GM21576 (cell line): ENCODE results near the gene TMPRSS5.

Source experiments
- ATAC-seq: cut with Tn5 transposase; IDR thresholded peaks from one replicate; pipeline ENCODE4 v1.9.1; 2021; ENCODE audit warnings: mild to moderate bottlenecking, moderate library complexity; ENCODE audit not compliant: unreplicated experiment

TMPRSS5 gene

GRCh38 chr11:113670149-113670830 is 35.8 kb downstream of the TMPRSS5 start:
- no peak for ATAC-seq

- ATAC-seq, result no peak
Observed at GRCh38 chr11:113668255-113668654, 37.9 kb downstream of the TMPRSS5 start.

GRCh38 chr11:113667801-113668200 is 38.3 kb downstream of the TMPRSS5 start:
- ATAC-seq, result no peak

- no peak for ATAC-seq
Observed at GRCh38 chr11:113666584-113666983, 39.5 kb downstream of the TMPRSS5 start.

GRCh38 chr11:113664981-113665710 is 41.0 kb downstream of the TMPRSS5 start:
- no peak for ATAC-seq

GRCh38 chr11:113664069-113664980 is 41.8 kb downstream of the TMPRSS5 start:
- no peak for ATAC-seq

- no peak for ATAC-seq
Observed at GRCh38 chr11:113663567-113663966, 42.5 kb downstream of the TMPRSS5 start.

- no peak for ATAC-seq
Observed at GRCh38 chr11:113655771-113656170, 50.3 kb downstream of the TMPRSS5 start.

GRCh38 chr11:113651023-113651422 is 55.1 kb downstream of the TMPRSS5 start:
- no peak for ATAC-seq

GRCh38 chr11:113649311-113649710 is 56.8 kb downstream of the TMPRSS5 start:
- ATAC-seq, result no peak

GRCh38 chr11:113647856-113648255 is 58.3 kb downstream of the TMPRSS5 start:
- no peak for ATAC-seq

GRCh38 chr11:113647108-113647507 is 59.0 kb downstream of the TMPRSS5 start:
- ATAC-seq, result no peak

- ATAC-seq, result no peak
Observed at GRCh38 chr11:113645593-113646349, 60.3 kb downstream of the TMPRSS5 start.

- no peak for ATAC-seq
Observed at GRCh38 chr11:113644605-113645004, 61.5 kb downstream of the TMPRSS5 start.

- ATAC-seq, result no peak
Observed at GRCh38 chr11:113643701-113644100, 62.4 kb downstream of the TMPRSS5 start.

- no peak for ATAC-seq
Observed at GRCh38 chr11:113643006-113643585, 63.0 kb downstream of the TMPRSS5 start.

GRCh38 chr11:113642090-113642489 is 64.0 kb downstream of the TMPRSS5 start:
- no peak for ATAC-seq

- ATAC-seq, result no peak
Observed at GRCh38 chr11:113638376-113638775, 67.7 kb downstream of the TMPRSS5 start.

- no peak for ATAC-seq
Observed at GRCh38 chr11:113637636-113638035, 68.5 kb downstream of the TMPRSS5 start.
